Adrenal gland (tissue), 5 donors: ENCODE results near the gene FOXC2.

ENCODE experiments used
- POLR2A ChIP-seq, 2 donors: fragments of 450-650 bp; IDR thresholded peaks; one replicate each; pipeline ENCODE4 v1.6.1; 2017; ENCODE audit warnings: antibody characterized with exemption in 2 of 2, mild to moderate bottlenecking in 2 of 2, moderate library complexity in 1 of 2
- TF ChIP-seq, protein P1 (sequence below), 6 experiments: fragments of 450-650 bp in 4 of 6; fragments of 200-600 bp in 2 of 6; sonication (generic) in 1 of 6; IDR thresholded peaks; 1 replicate in 5 of 6; 2 replicates in 1 of 6; pipeline versions ENCODE4 v1.5.1 to v1.8.0; 2016 to 2021; ENCODE audit warnings: antibody characterized with exemption in 6 of 6, mild to moderate bottlenecking in 2 of 6, moderate library complexity in 1 of 6
- donor health status: DM: no; HTN: no; CAD: no.

DNA sequence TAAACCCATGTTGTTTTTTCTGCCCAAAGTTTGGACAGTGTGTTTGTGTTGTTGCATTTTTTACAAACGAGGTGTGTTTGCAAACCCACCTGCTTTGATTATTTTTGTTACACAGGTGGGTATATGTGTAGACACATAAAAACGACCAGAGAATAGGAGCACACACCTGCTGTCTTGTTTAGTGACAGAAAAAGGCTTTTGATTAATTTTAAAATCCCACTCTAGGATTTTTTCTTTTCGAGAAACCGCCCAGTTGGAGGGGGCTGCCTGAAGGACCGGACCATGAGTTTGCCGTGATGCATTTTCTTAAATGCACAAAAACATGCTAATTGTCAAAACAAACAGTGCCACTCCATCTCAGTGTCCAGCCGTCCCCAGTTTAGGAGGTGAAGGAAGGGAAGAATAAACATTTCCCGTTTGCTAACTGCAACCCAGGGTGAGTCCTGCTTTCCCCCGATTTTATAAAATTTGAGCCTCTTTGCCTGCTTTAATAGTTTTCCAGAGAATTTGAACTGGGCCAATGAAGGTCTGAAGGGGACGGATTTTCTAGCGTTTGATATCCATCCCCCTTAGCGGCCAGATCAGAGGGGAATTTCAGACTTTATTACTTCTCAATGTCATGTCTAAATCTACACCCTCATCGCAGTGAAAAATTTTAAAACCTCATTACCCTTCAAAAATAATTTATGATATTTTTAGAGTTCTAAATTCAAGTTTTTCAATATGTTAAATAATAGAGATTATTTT, 3.2 kb downstream of the FOXC2 start:
- TF ChIP-seq, protein P1, sequence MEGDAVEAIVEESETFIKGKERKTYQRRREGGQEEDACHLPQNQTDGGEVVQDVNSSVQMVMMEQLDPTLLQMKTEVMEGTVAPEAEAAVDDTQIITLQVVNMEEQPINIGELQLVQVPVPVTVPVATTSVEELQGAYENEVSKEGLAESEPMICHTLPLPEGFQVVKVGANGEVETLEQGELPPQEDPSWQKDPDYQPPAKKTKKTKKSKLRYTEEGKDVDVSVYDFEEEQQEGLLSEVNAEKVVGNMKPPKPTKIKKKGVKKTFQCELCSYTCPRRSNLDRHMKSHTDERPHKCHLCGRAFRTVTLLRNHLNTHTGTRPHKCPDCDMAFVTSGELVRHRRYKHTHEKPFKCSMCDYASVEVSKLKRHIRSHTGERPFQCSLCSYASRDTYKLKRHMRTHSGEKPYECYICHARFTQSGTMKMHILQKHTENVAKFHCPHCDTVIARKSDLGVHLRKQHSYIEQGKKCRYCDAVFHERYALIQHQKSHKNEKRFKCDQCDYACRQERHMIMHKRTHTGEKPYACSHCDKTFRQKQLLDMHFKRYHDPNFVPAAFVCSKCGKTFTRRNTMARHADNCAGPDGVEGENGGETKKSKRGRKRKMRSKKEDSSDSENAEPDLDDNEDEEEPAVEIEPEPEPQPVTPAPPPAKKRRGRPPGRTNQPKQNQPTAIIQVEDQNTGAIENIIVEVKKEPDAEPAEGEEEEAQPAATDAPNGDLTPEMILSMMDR (IDR thresholded peaks at IDR 0.05): no peak
- TF ChIP-seq POLR2A (IDR thresholded peaks at IDR 0.05): no peak
